ENCODE results near the gene CFAP77.

Gene CFAP77

DNA sequence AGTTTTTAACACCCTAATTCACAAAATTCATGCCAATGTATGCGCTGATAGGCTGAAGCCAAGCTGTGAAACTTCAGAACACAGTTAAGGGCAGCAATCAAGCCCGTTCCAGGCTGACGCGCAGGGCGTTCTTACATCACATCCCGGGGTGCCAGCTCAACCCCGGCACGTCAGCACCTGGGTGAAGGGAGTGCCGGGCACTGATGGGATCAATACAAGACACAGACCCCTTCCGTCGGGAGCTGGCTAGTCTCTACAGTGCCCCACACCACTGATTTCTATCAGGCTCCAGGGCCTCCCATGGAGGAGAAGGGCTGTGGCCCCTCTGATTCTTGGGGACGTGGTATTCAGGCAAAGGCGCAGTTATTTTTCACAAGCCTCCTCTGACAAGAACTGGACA is 184.4 kb downstream of the CFAP77 start:
- H3K36me3 ChIP-seq (ENCODE audit: control insufficient read depth in 1 of 2, insufficient read depth in 2 of 2, low read length in 2 of 2), result peaks cover 13 to 15% of the 10 kb centered on the region in 2 experiments
- no peaks in the 10 kb centered on the region for H3K4me1 ChIP-seq (ENCODE audit: control insufficient read depth in 1 of 2, insufficient read depth in 2 of 2, low read length in 2 of 2)
- no peaks in the 10 kb centered on the region for H3K9me3 ChIP-seq (ENCODE audit: insufficient read depth, low read depth, low read length)
- H4K91ac ChIP-seq (ENCODE audit: low read depth, low read length), result no peak overlapping the region
- no peak overlapping the region for H3K27ac ChIP-seq (ENCODE audit: low read depth, low read length)
- H3K4me3 ChIP-seq (ENCODE audit: low read depth, low read length), result no peak overlapping the region
- no peak overlapping the region for H2BK12ac ChIP-seq (ENCODE audit: low read length)
- H3K14ac ChIP-seq (ENCODE audit: low read length), result no peak overlapping the region
- peaks cover 30% of the 10 kb centered on the region for H3K27me3 ChIP-seq (ENCODE audit: insufficient read depth, low read length)
- no peak overlapping the region for H3K18ac ChIP-seq (ENCODE audit: low read length)
- H3K4me2 ChIP-seq (ENCODE audit: low read length), result no peak overlapping the region
- no peaks in the 10 kb centered on the region for H3K79me2 ChIP-seq (ENCODE audit: control insufficient read depth, insufficient read depth, low read length, poor library complexity)
- H3K79me1 ChIP-seq (ENCODE audit: low read length), result no peaks in the 10 kb centered on the region
- H3K9ac ChIP-seq (ENCODE audit: low read length), result no peak overlapping the region
- no CpG with 5 or more reads among the region's 13 CpGs for WGBS (ENCODE audit: extremely low coverage, insufficient coverage, insufficient read length)
- no peak overlapping the region for H2AK5ac ChIP-seq (ENCODE audit: low read length)
- DNase-seq, result no peak
- no peak overlapping the region for H3K4ac ChIP-seq (ENCODE audit: low read depth, low read length)
- H3K23ac ChIP-seq (ENCODE audit: low read length), result no peak overlapping the region
- no peak overlapping the region for H2AFZ ChIP-seq (ENCODE audit: insufficient read depth, low read length, poor library complexity)
- no peak overlapping the region for H4K12ac ChIP-seq (ENCODE audit: low read depth, low read length)
- no peak overlapping the region for H2BK120ac ChIP-seq (ENCODE audit: insufficient read depth, low read length, poor library complexity)
- H4K8ac ChIP-seq (ENCODE audit: low read depth, low read length), result no peak overlapping the region
- no peak overlapping the region for H2BK5ac ChIP-seq (ENCODE audit: low read depth, low read length, poor library complexity)

GRCh38 chr9:132595319-132595718 is 185.3 kb downstream of the CFAP77 start:
- no peaks in the 10 kb centered on the region for H3K79me2 ChIP-seq (ENCODE audit: control insufficient read depth, insufficient read depth, low read length, poor library complexity)
- H2BK5ac ChIP-seq (ENCODE audit: low read depth, low read length, poor library complexity), result no peak overlapping the region
- no peak overlapping the region for H2BK12ac ChIP-seq (ENCODE audit: low read length)
- no peak overlapping the region for H3K4me2 ChIP-seq (ENCODE audit: low read length)
- H2AK5ac ChIP-seq (ENCODE audit: low read length), result no peak overlapping the region
- H4K8ac ChIP-seq (ENCODE audit: low read depth, low read length), result no peak overlapping the region
- H2BK120ac ChIP-seq (ENCODE audit: insufficient read depth, low read length, poor library complexity), result no peak overlapping the region
- peaks cover 22% of the 10 kb centered on the region for H3K27me3 ChIP-seq (ENCODE audit: insufficient read depth, low read length)
- no peak overlapping the region for H3K9ac ChIP-seq (ENCODE audit: low read length)
- H3K36me3 ChIP-seq (ENCODE audit: control insufficient read depth in 1 of 2, insufficient read depth in 2 of 2, low read length in 2 of 2), result peaks cover 17 to 20% of the 10 kb centered on the region in 2 experiments
- H3K18ac ChIP-seq (ENCODE audit: low read length), result no peak overlapping the region
- no peak overlapping the region for H3K27ac ChIP-seq (ENCODE audit: low read depth, low read length)
- H4K91ac ChIP-seq (ENCODE audit: low read depth, low read length), result no peak overlapping the region
- H3K4ac ChIP-seq (ENCODE audit: low read depth, low read length), result no peak overlapping the region
- DNase-seq, result no peak
- no peak overlapping the region for H3K4me3 ChIP-seq (ENCODE audit: low read depth, low read length)
- WGBS (ENCODE audit: extremely low coverage, insufficient coverage, insufficient read length), result no CpG with 5 or more reads among the region's 6 CpGs
- no peaks in the 10 kb centered on the region for H3K79me1 ChIP-seq (ENCODE audit: low read length)
- H2AFZ ChIP-seq (ENCODE audit: insufficient read depth, low read length, poor library complexity), result no peak overlapping the region
- no peaks in the 10 kb centered on the region for H3K9me3 ChIP-seq (ENCODE audit: insufficient read depth, low read depth, low read length)
- no peak overlapping the region for H3K23ac ChIP-seq (ENCODE audit: low read length)
- no peaks in the 10 kb centered on the region for H3K4me1 ChIP-seq (ENCODE audit: control insufficient read depth in 1 of 2, insufficient read depth in 2 of 2, low read length in 2 of 2)
- H3K14ac ChIP-seq (ENCODE audit: low read length), result no peak overlapping the region
- no peak overlapping the region for H4K12ac ChIP-seq (ENCODE audit: low read depth, low read length)

GRCh38 chr9:132596200-132596599 is 186.2 kb downstream of the CFAP77 start:
- Histone ChIP-seq H3K4me3 (ENCODE audit: low read depth, low read length) (no peak overlapping the region), H2AFZ (ENCODE audit: insufficient read depth, low read length, poor library complexity) (no peak overlapping the region), H2BK12ac (ENCODE audit: low read length) (no peak overlapping the region), H3K14ac (ENCODE audit: low read length) (no peak overlapping the region), H3K18ac (ENCODE audit: low read length) (no peak overlapping the region), H3K27me3 (ENCODE audit: insufficient read depth, low read length) (peaks cover 13% of the 10 kb centered on the region), H2BK5ac (ENCODE audit: low read depth, low read length, poor library complexity) (no peak overlapping the region), H3K9me3 (ENCODE audit: insufficient read depth, low read depth, low read length) (no peaks in the 10 kb centered on the region), H4K91ac (ENCODE audit: low read depth, low read length) (no peak overlapping the region), H2BK120ac (ENCODE audit: insufficient read depth, low read length, poor library complexity) (no peak overlapping the region), H3K9ac (ENCODE audit: low read length) (no peak overlapping the region), H3K4me2 (ENCODE audit: low read length) (no peak overlapping the region), H2AK5ac (ENCODE audit: low read length) (no peak overlapping the region), H3K23ac (ENCODE audit: low read length) (no peak overlapping the region), H3K79me2 (ENCODE audit: control insufficient read depth, insufficient read depth, low read length, poor library complexity) (no peaks in the 10 kb centered on the region), H3K36me3 (ENCODE audit: control insufficient read depth in 1 of 2, insufficient read depth in 2 of 2, low read length in 2 of 2) (peaks cover 21 to 23% of the 10 kb centered on the region in 2 experiments), H4K12ac (ENCODE audit: low read depth, low read length) (no peak overlapping the region), H3K4ac (ENCODE audit: low read depth, low read length) (no peak overlapping the region), H3K27ac (ENCODE audit: low read depth, low read length) (no peak overlapping the region), H3K4me1 (ENCODE audit: control insufficient read depth in 1 of 2, insufficient read depth in 2 of 2, low read length in 2 of 2) (no peaks in the 10 kb centered on the region), H4K8ac (ENCODE audit: low read depth, low read length) (no peak overlapping the region), H3K79me1 (ENCODE audit: low read length) (no peaks in the 10 kb centered on the region)
- DNase-seq, result peak in 1 of 2 donors; percentile 37
- no CpG with 5 or more reads among the region's 3 CpGs for WGBS (ENCODE audit: extremely low coverage, insufficient coverage, insufficient read length)

GRCh38 chr9:132597073-132597775 is 187.2 kb downstream of the CFAP77 start:
- Histone ChIP-seq H2BK120ac (ENCODE audit: insufficient read depth, low read length, poor library complexity) (no peak overlapping the region), H3K18ac (ENCODE audit: low read length) (no peak overlapping the region), H3K27ac (ENCODE audit: low read depth, low read length) (no peak overlapping the region), H3K4me1 (ENCODE audit: control insufficient read depth in 1 of 2, insufficient read depth in 2 of 2, low read length in 2 of 2) (no peaks in the 10 kb centered on the region), H3K36me3 (ENCODE audit: control insufficient read depth in 1 of 2, insufficient read depth in 2 of 2, low read length in 2 of 2) (peaks cover 24 to 27% of the 10 kb centered on the region in 2 experiments), H2AK5ac (ENCODE audit: low read length) (no peak overlapping the region), H3K23ac (ENCODE audit: low read length) (no peak overlapping the region), H4K91ac (ENCODE audit: low read depth, low read length) (no peak overlapping the region), H2BK12ac (ENCODE audit: low read length) (no peak overlapping the region), H3K4me2 (ENCODE audit: low read length) (no peak overlapping the region), H2AFZ (ENCODE audit: insufficient read depth, low read length, poor library complexity) (no peak overlapping the region), H3K27me3 (ENCODE audit: insufficient read depth, low read length) (peaks cover 3% of the 10 kb centered on the region), H4K12ac (ENCODE audit: low read depth, low read length) (no peak overlapping the region), H2BK5ac (ENCODE audit: low read depth, low read length, poor library complexity) (no peak overlapping the region), H3K4me3 (ENCODE audit: low read depth, low read length) (no peak overlapping the region), H3K79me2 (ENCODE audit: control insufficient read depth, insufficient read depth, low read length, poor library complexity) (no peaks in the 10 kb centered on the region), H3K14ac (ENCODE audit: low read length) (no peak overlapping the region), H3K4ac (ENCODE audit: low read depth, low read length) (no peak overlapping the region), H3K79me1 (ENCODE audit: low read length) (no peaks in the 10 kb centered on the region), H4K8ac (ENCODE audit: low read depth, low read length) (no peak overlapping the region), H3K9ac (ENCODE audit: low read length) (no peak overlapping the region), H3K9me3 (ENCODE audit: insufficient read depth, low read depth, low read length) (no peaks in the 10 kb centered on the region)
- DNase-seq, result peak in 1 of 2 donors; percentile 7
- WGBS (ENCODE audit: extremely low coverage, insufficient coverage, insufficient read length), result no CpG with 5 or more reads among the region's 16 CpGs
